NCI-H2029 (cell line): Measurements from ENCODE around the gene WNT10A.
"Not testable (repeated sequence)": the region's sequence is repeated elsewhere in the genome, so short reads cannot be mapped to it uniquely, and the experiment has no call there.

Experiments
- DNase-seq: peaks from one replicate; lab custom pipeline; 2025; lab: John Stamatoyannopoulos, UW

WNT10A gene

GRCh38 chr2:218931751-218932150, 51.1 kb downstream of the WNT10A start:
- not testable (repeated sequence) for DNase-seq
